Adrenal gland (tissue), 5 donors: ENCODE measurements around the gene LAMTOR2.

Experiments
- POLR2A ChIP-seq, 2 donors: fragments of 450-650 bp; IDR thresholded peaks; one replicate each; pipeline ENCODE4 v1.6.1; 2017; ENCODE audit warnings: antibody characterized with exemption in 2 of 2, mild to moderate bottlenecking in 2 of 2, moderate library complexity in 1 of 2
- TF ChIP-seq, protein P1 (sequence below), 6 experiments: fragments of 450-650 bp in 4 of 6; fragments of 200-600 bp in 2 of 6; sonication (generic) in 1 of 6; IDR thresholded peaks; 1 replicate in 5 of 6; 2 replicates in 1 of 6; pipeline versions ENCODE4 v1.5.1 to v1.8.0; 2016 to 2021; ENCODE audit warnings: antibody characterized with exemption in 6 of 6, mild to moderate bottlenecking in 2 of 6, moderate library complexity in 1 of 6
- donor health status: DM: no; HTN: no; CAD: no.

DNA sequence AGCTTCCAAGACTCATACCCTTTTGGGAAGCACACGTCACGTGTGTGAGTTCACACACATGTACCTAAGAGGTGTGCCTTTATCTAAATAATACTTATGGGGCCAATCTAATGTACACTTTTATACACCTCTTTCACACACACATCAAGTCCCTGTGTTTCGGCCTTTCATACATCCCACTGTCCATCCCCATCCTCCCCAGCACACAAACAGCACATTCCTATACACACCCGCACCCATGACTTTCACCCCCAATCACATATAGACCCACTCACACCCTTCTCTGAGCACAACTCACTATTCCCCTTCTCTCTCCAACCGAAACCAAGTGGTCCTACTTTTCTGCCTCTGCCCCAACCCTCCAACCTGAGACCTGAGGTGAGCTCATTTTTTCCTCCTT lies 24.1 kb downstream of the LAMTOR2 start:
- TF ChIP-seq, protein P1, sequence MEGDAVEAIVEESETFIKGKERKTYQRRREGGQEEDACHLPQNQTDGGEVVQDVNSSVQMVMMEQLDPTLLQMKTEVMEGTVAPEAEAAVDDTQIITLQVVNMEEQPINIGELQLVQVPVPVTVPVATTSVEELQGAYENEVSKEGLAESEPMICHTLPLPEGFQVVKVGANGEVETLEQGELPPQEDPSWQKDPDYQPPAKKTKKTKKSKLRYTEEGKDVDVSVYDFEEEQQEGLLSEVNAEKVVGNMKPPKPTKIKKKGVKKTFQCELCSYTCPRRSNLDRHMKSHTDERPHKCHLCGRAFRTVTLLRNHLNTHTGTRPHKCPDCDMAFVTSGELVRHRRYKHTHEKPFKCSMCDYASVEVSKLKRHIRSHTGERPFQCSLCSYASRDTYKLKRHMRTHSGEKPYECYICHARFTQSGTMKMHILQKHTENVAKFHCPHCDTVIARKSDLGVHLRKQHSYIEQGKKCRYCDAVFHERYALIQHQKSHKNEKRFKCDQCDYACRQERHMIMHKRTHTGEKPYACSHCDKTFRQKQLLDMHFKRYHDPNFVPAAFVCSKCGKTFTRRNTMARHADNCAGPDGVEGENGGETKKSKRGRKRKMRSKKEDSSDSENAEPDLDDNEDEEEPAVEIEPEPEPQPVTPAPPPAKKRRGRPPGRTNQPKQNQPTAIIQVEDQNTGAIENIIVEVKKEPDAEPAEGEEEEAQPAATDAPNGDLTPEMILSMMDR (IDR thresholded peaks at IDR 0.05) = no peak
- TF ChIP-seq POLR2A (IDR thresholded peaks at IDR 0.05) = no peak
